H1 (cell line): ENCODE results near the gene AICDA. TPM values are rescaled to one million over a fixed set of nuclear protein-coding genes. Genes with fewer than 3 reads are reported as not detected.
"Not testable (repeated sequence)": the region's sequence is repeated elsewhere in the genome, so short reads cannot be mapped to it uniquely, and the experiment has no call there.

ENCODE experiments used
- CTCF ChIA-PET: fragments of 300-600 bp; sonication (Branson Sonifier 250); formaldehyde crosslinking; loops from one replicate; lab custom pipeline; 2021; ENCODE audit not compliant: partially characterized antibody; lab: Charles Lee
- POLR2A ChIA-PET: fragments of 300-600 bp; sonication (Branson Sonifier 250); formaldehyde crosslinking; loops from one replicate; lab custom pipeline; 2021; ENCODE audit warnings: inconsistent platforms; ENCODE audit not compliant: partially characterized antibody; lab: Charles Lee
- DNase-seq, 2 experiments: peaks; one replicate each; pipeline versions ENCODE4 v3.0.0 to v3.0.0-alpha.2; 2010 to 2022; ENCODE audit warnings: low spot score in 2 of 2, low read depth in 1 of 2, mixed read lengths in 1 of 2
- FAIRE-seq: peaks from 2 replicates; lab custom pipeline; 2011; peaks lifted over from hg19 to GRCh38; lab: Jason Lieb, UNC
- H2AFZ ChIP-seq: 2 replicates; pipeline ENCODE4 v1.8.1; 2012; ENCODE audit warnings: low read length, inconsistent platforms
- H2AK5ac ChIP-seq: 2 replicates; pipeline ENCODE4 v1.6.1; 2013; ENCODE audit warnings: low read depth, low read length
- H2BK120ac ChIP-seq: replicated peaks from 2 replicates; pipeline ENCODE3; 2013; ENCODE audit warnings: low read depth, low read length, inconsistent platforms
- H2BK12ac ChIP-seq: 2 replicates; pipeline ENCODE4 v1.6.1; 2013; ENCODE audit warnings: low read depth, low read length
- H2BK15ac ChIP-seq: 2 replicates; pipeline ENCODE4 v1.6.1; 2013; ENCODE audit warnings: low read length
- H2BK20ac ChIP-seq: 2 replicates; pipeline ENCODE4 v1.6.1; 2013; ENCODE audit warnings: low read length
- H2BK5ac ChIP-seq: 2 replicates; pipeline ENCODE4 v1.6.1; 2013; ENCODE audit warnings: low read depth, low read length
- H3K14ac ChIP-seq: 2 replicates; pipeline ENCODE4 v1.6.1; 2013; ENCODE audit warnings: inconsistent platforms; ENCODE audit not compliant: insufficient read length
- H3K18ac ChIP-seq: 2 replicates; pipeline ENCODE4 v1.6.1; 2013; ENCODE audit warnings: low read length; ENCODE audit errors: extremely low read depth
- H3K23ac ChIP-seq: 2 replicates; pipeline ENCODE4 v1.6.1; 2013; ENCODE audit warnings: inconsistent platforms; ENCODE audit not compliant: insufficient read length
- H3K23me2 ChIP-seq: 2 replicates; pipeline ENCODE4 v1.6.1; 2013; ENCODE audit warnings: low read depth, low read length
- H3K27ac ChIP-seq: 2 replicates; pipeline ENCODE4 v1.6.1; 2011; ENCODE audit warnings: low read depth, low read length, inconsistent platforms
- H3K27me3 ChIP-seq, 4 experiments: replicated peaks in 1 of 4; 1 replicate in 1 of 4; 2 replicates in 3 of 4; pipeline versions ENCODE4 v1.6.1 to v1.8.1; 2011 to 2013; ENCODE audit warnings: low read length in 3 of 4, mild to moderate bottlenecking in 3 of 4, inconsistent platforms in 2 of 4, mixed read lengths in 2 of 4, moderate library complexity in 1 of 4; ENCODE audit not compliant: control insufficient read depth in 3 of 4, insufficient read depth in 3 of 4; ENCODE audit errors: extremely low read depth in 1 of 4
- H3K36me3 ChIP-seq, 4 experiments: 2 replicates each; pipeline versions ENCODE4 v1.6.1 to v1.8.1; 2011 to 2013; ENCODE audit warnings: mild to moderate bottlenecking in 4 of 4, low read length in 3 of 4, moderate library complexity in 2 of 4, control low read depth in 1 of 4, inconsistent platforms in 1 of 4; ENCODE audit not compliant: insufficient read depth in 4 of 4, control insufficient read depth in 2 of 4
- H3K4ac ChIP-seq: replicated peaks from 2 replicates; pipeline ENCODE3; 2013; ENCODE audit warnings: low read length, low read depth, mixed read lengths, inconsistent platforms; ENCODE audit not compliant: insufficient read length
- H3K4me1 ChIP-seq, 4 experiments: replicated peaks in 1 of 4; 1 replicate in 1 of 4; 2 replicates in 3 of 4; pipeline versions ENCODE4 v1.6.1 to v1.8.1; 2011 to 2013; ENCODE audit warnings: low read length in 3 of 4, inconsistent platforms in 2 of 4, mixed read lengths in 1 of 4; ENCODE audit not compliant: insufficient read depth in 4 of 4, control insufficient read depth in 3 of 4
- H3K4me2 ChIP-seq, 2 experiments: 2 replicates each; pipeline versions ENCODE4 v1.6.1 to v1.8.1; 2011 to 2013; ENCODE audit warnings: low read depth in 2 of 2, low read length in 2 of 2, control low read depth in 1 of 2, inconsistent platforms in 1 of 2, mild to moderate bottlenecking in 1 of 2; ENCODE audit not compliant: insufficient read depth in 1 of 2
- H3K4me3 ChIP-seq, 4 experiments: fragments of 200-600, 300-600 bp in 1 of 4; sonication (generic), shearing (Covaris generic), sonication (Bioruptor Twin) in 1 of 4; 2 replicates each; pipeline versions ENCODE4 v1.5.1 to v1.8.1; 2011 to 2016; ENCODE audit warnings: low read length in 4 of 4, low read depth in 3 of 4, control low read depth in 2 of 4, inconsistent platforms in 2 of 4, mild to moderate bottlenecking in 2 of 4, mixed read lengths in 1 of 4, moderate library complexity in 1 of 4; ENCODE audit not compliant: insufficient read depth in 2 of 4; ENCODE audit errors: extremely low read depth in 1 of 4
- H3K56ac ChIP-seq: replicated peaks from 2 replicates; pipeline ENCODE3; 2013; ENCODE audit warnings: low read depth, mild to moderate bottlenecking, mixed read lengths, low read length, inconsistent platforms; ENCODE audit not compliant: insufficient read length
- H3K79me1 ChIP-seq: 2 replicates; pipeline ENCODE4 v1.6.1; 2013; ENCODE audit warnings: low read depth, low read length, control low read depth
- H3K79me2 ChIP-seq, 2 experiments: 2 replicates each; pipeline versions ENCODE4 v1.6.1 to v1.8.1; 2012 to 2013; ENCODE audit warnings: low read length in 2 of 2, mild to moderate bottlenecking in 2 of 2, inconsistent platforms in 1 of 2; ENCODE audit not compliant: insufficient read depth in 2 of 2, control insufficient read depth in 1 of 2
- H3K9ac ChIP-seq, 4 experiments: replicated peaks in 1 of 4; 1 replicate in 1 of 4; 2 replicates in 3 of 4; pipeline versions ENCODE4 v1.6.1 to v1.8.1; 2011 to 2013; ENCODE audit warnings: low read depth in 3 of 4, low read length in 3 of 4, control low read depth in 2 of 4, mild to moderate bottlenecking in 2 of 4, moderate library complexity in 2 of 4, inconsistent platforms in 1 of 4; ENCODE audit errors: extremely low read depth in 1 of 4
- H3K9me3 ChIP-seq, 2 experiments: 2 replicates each; pipeline versions ENCODE4 v1.6.1 to v1.8.1; 2012 to 2013; ENCODE audit warnings: mild to moderate bottlenecking in 2 of 2, moderate library complexity in 2 of 2, control low read depth in 1 of 2, inconsistent platforms in 1 of 2, low read depth in 1 of 2, low read length in 1 of 2, mixed read lengths in 1 of 2; ENCODE audit not compliant: insufficient read depth in 2 of 2
- H4K20me1 ChIP-seq, 2 experiments: replicated peaks in 1 of 2; 2 replicates each; pipeline versions ENCODE3 to v1.8.1; 2011 to 2013; ENCODE audit warnings: inconsistent platforms in 2 of 2, low read length in 2 of 2, mild to moderate bottlenecking in 1 of 2; ENCODE audit not compliant: insufficient read depth in 2 of 2, control insufficient read depth in 1 of 2
- H4K5ac ChIP-seq: 2 replicates; pipeline ENCODE4 v1.6.1; 2013; ENCODE audit warnings: low read length, low read depth, mixed read lengths, inconsistent platforms; ENCODE audit not compliant: insufficient read length
- H4K8ac ChIP-seq: 2 replicates; pipeline ENCODE4 v1.8.0; 2013; ENCODE audit warnings: mild to moderate bottlenecking, moderate library complexity, low read length, inconsistent platforms; ENCODE audit not compliant: insufficient read depth; ENCODE audit errors: extremely low read depth
- H4K91ac ChIP-seq: replicated peaks from 2 replicates; pipeline ENCODE3; 2013; ENCODE audit warnings: low read length, mixed read lengths, inconsistent platforms; ENCODE audit not compliant: insufficient read length
- WGBS, 2 experiments: shearing (Covaris generic) in 1 of 2; methylation state at CpG; one replicate each; pipeline versions ENCODE4 v1.1.6 to v1.1.7; 2013 to 2015; ENCODE audit warnings: low lambda C conversion rate in 2 of 2, mixed read lengths in 2 of 2, inconsistent platforms in 1 of 2, low coverage in 1 of 2, missing lambda C conversion rate in 1 of 2; ENCODE audit not compliant: insufficient replicate concordance in 2 of 2, insufficient coverage in 1 of 2, insufficient read length in 1 of 2; ENCODE audit errors: extremely low coverage in 1 of 2, missing lambda C conversion rate in 1 of 2; 5-methylcytosine and 5-hydroxymethylcytosine counted together
- polyA plus RNA-seq, 7 experiments: library from polyadenylated mRNA; depleted of rRNA in 3 of 7; stranded (reverse) in 5 of 7; unstranded in 2 of 7; fragments of >200 nt in 5 of 7; fragments of 200-250 nt in 2 of 7; gene quantifications; 1 replicate in 5 of 7; 2 replicates in 1 of 7; 4 replicates in 1 of 7; pipeline versions ENCODE4 v1.2.1 to v1.2.3, GENCODE V29; 2011 to 2013; ENCODE audit warnings: missing spikeins in 2 of 7, mixed read lengths in 2 of 7
- total RNA-seq: library from RNA; stranded (reverse); fragmentation: NEBNext Ultra II Directional; extraction: Animal tissue kit (Norgen Biotek cat#: 25700); gene quantifications from 2 replicates; pipeline ENCODE4 v1.2.1, GENCODE V29; 2021

AICDA gene
- total and polyA plus RNA-seq, 2 of the 8 experiments (the other 6 are each of a cell fraction or from before 2014, with no cell fraction given), result not detected

DNA sequence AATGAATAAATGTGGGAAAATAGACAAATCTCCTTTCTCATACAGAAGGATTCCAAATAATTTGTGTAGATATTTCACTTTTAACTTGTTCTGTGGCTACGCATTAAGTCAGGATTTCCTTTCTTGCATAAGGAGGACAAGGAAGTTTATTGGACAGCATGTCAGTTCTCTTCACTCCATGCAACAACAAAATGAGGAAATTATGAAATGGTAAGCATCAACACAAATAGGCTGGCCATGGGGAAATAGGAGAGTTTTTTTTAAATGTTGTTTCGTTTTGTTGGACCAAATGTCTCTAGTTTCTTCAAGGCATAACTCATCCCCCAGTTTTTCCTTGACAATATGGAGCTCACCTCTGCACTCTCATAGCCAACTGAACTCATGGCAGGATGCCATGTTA is 46.6 kb downstream of the AICDA start:
- not testable (repeated sequence) for H4K91ac ChIP-seq, H3K14ac ChIP-seq, H3K9ac ChIP-seq, DNase-seq, H3K79me2 ChIP-seq, H2BK5ac ChIP-seq, H2BK12ac ChIP-seq, H3K4ac ChIP-seq, H3K56ac ChIP-seq, H2BK20ac ChIP-seq, H3K36me3 ChIP-seq, H3K23ac ChIP-seq, H3K79me1 ChIP-seq, H4K20me1 ChIP-seq, FAIRE-seq, H4K8ac ChIP-seq, H2BK15ac ChIP-seq, H3K4me3 ChIP-seq, H3K4me2 ChIP-seq, H2BK120ac ChIP-seq, H3K18ac ChIP-seq, H3K23me2 ChIP-seq, H2AK5ac ChIP-seq, H2AFZ ChIP-seq, H3K27me3 ChIP-seq, H4K5ac ChIP-seq, H3K27ac ChIP-seq
- ChIA-PET POLR2A (interaction anchor here (0.7 kb wide), 1 partner anchor 22 kb away, joined by 3 read pairs; no protein-coding TSS in a partner anchor), CTCF (interaction anchor here (0.9 to 1.9 kb wide), 4 partner anchors 12 to 294 kb away, joined by 3 to 6 read pairs (median 4); no protein-coding TSS in a partner anchor)
- H3K4me1 ChIP-seq, result peaks cover 0 to 11% (median 6%) of the 10 kb centered on the region in 4 experiments; a peak in 6 of 7 replicates
- WGBS, 2 experiments, result 88% methylated on average over 2 of the region's 2 CpGs; no CpG with 5 or more reads in 1 of the 2 experiments
- peaks cover 8 to 13% of the 10 kb centered on the region in 2 experiments for H3K9me3 ChIP-seq
